ENCODE data around the gene RUNX3. TPM values are rescaled to one million over a fixed set of nuclear protein-coding genes. Genes with fewer than 3 reads are reported as not detected.

Gene RUNX3
- total and polyA plus RNA-seq, 8 donors: 0.29 to 6.1 (median 2.6) TPM; not detected in 1

DNA sequence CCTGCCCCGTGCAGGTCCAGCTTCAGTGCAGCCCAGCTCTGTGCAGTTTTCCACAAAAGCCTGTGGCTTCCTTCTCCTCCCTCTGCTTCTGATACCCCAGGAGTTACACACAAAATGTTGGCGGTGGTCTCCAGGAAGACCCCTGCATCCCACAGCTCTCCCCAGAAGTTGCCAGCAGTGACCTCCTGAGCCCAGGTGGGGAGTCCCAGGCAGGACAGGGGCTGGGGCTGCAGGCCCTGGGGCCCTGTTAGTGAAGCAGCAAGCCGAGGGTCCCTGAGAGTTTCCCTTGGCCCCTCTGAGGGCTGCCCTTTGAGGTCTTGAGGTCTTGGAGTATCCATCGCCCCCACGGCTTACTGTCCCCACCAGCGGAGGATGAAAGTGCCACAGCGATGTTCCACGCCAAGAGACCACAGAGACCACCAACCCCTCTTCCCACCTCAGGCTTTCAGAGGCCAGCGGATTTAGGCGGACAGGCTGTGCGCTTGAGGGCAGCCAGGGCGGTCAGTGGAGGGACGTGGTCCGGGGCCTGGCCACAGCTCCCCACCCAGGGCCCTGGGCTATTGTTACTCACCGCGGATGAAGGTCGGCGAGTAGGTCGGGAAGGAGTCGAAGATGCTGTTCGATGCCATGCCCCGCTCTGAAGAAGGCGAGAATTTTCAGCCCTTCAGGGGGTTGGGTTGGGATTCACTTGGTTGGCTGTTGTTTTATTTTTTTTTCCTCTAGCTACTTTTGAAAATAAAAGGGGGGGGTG, 34.0 kb upstream of the RUNX3 start:
- Histone ChIP-seq H3K4me3 (peak overlapping the region; percentile 5 to 28 (median 18)), H3K27me3 (peaks cover 0 to 79% (median 4%) of the 10 kb centered on the region in 3 donors), H3K4me1 (no peaks in the 10 kb centered on the region), H3K36me3 (no peaks in the 10 kb centered on the region), H3K9me3 (no peaks in the 10 kb centered on the region), H3K27ac (peak overlapping the region in 4 of 5 donors; percentile 41 to 74 (median 62))
- no peak for DNase-seq
- TF ChIP-seq POLR2A (IDR thresholded peaks at IDR 0.05) (no peak), EP300 (IDR thresholded peaks at IDR 0.05) (no peak), POLR2AphosphoS5 (IDR thresholded peaks at IDR 0.05) (no peak)
- TF ChIP-seq, protein P1, sequence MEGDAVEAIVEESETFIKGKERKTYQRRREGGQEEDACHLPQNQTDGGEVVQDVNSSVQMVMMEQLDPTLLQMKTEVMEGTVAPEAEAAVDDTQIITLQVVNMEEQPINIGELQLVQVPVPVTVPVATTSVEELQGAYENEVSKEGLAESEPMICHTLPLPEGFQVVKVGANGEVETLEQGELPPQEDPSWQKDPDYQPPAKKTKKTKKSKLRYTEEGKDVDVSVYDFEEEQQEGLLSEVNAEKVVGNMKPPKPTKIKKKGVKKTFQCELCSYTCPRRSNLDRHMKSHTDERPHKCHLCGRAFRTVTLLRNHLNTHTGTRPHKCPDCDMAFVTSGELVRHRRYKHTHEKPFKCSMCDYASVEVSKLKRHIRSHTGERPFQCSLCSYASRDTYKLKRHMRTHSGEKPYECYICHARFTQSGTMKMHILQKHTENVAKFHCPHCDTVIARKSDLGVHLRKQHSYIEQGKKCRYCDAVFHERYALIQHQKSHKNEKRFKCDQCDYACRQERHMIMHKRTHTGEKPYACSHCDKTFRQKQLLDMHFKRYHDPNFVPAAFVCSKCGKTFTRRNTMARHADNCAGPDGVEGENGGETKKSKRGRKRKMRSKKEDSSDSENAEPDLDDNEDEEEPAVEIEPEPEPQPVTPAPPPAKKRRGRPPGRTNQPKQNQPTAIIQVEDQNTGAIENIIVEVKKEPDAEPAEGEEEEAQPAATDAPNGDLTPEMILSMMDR (IDR thresholded peaks at IDR 0.05): no peak
- WGBS, 5 donors: 82 to 87% (median 85%) methylated on average over 12 to 23 of the region's 23 CpGs
- intact Hi-C loops (cut with DNase I; ENCODE audit: low total_unique reads): no loop called here

DNA sequence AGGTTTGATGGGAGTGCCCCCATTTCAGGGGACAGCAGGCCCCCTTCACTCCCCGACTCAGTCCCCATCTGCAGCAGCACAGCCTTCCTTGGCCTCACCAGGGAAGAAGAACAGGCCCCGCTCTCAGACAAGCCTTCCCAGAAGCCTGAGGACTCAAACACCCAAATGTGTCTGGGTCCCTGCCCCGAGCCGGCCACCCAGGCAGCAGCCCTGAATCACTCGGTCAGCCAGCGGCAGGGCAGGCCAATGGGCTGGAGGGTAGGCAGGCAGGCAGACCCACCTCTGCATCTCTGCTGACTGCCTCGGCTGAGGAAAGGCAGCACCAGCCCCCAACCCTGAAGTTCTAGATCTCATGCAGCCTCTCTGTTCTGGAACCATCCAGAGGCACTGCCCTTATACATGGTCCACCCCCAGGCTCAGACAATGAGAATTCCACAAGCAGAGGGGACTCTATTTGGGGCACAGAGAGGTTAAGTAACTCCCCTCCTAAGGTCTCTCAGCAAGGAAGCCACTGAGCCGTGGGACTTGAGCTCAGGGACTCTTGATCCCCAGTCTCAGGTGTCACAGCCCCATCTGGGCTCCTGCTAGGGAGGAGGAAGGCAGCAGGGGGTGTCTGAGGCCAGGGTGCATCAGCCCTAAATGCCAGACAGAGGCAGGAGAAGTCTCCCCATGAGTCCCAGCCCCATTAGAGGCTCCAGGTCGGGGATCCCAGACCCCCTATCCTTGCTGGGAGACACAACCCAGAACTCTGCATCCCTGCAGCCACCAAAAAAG, 33.2 kb upstream of the RUNX3 start:
- H3K9me3 ChIP-seq: no peaks in the 10 kb centered on the region
- intact Hi-C loops (cut with DNase I; ENCODE audit: low total_unique reads): no loop called here
- TF ChIP-seq EP300 (IDR thresholded peaks at IDR 0.05): no peak
- TF ChIP-seq, protein P1 (IDR thresholded peaks at IDR 0.05): no peak
- no peak for TF ChIP-seq POLR2AphosphoS5 (IDR thresholded peaks at IDR 0.05)
- no peak for TF ChIP-seq POLR2A (IDR thresholded peaks at IDR 0.05)
- no peak for DNase-seq
- H3K36me3 ChIP-seq: no peaks in the 10 kb centered on the region
- peaks cover 0 to 73% (median 4%) of the 10 kb centered on the region in 3 donors for H3K27me3 ChIP-seq
- H3K27ac ChIP-seq: peak overlapping the region; percentile 5 to 70 (median 41)
- peak overlapping the region; percentile 5 to 28 (median 18) for H3K4me3 ChIP-seq
- 56 to 74% (median 64%) methylated on average over 4 to 9 of the region's 9 CpGs for WGBS, 5 donors
- H3K4me1 ChIP-seq: no peaks in the 10 kb centered on the region

DNA sequence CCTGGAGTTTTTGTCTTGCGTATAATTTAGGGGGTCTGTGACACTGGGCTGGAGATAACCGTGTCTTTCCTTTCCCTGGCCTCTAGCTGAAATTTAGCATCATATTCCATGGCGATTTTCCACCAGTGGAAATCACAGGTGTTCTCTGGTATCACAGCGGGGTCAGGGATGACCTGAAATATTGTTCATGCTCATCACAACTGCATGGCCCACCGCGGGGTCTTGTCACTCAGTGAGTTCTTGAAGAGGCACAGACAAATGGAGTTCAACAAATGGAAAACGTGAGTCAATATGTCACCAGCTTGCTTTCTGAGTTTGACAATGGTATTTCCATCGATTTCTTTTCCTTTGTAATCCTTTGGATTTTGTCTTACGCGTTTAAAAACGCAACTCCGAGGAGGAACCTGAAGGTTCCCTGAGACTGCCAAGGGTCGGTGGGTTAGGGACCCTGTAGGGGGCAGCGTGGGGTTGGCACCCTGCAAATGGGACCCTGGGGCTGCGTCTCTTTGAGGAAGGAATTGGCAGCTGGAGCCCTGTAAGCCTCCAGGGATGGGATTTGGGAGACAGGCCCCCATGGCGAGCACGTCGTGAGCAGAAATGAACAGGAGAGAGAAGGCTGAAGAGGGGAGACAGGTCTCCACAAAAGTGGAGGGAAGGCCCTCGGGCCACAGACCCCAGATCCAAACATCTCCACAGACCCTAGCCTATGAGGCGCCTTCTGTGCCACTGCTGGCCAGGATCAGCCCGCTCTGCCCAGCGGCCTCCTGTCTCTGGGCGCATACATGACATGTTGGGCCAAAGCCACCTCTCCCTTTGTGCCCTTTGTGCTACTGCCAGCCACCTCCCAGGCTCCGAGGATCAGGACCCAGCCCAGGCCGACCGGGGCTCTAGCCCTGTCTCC, 32.1 kb upstream of the RUNX3 start:
- 66 to 73% (median 72%) methylated on average over 25 to 26 of the region's 26 CpGs for WGBS, 5 donors
- DNase-seq: no peak
- H3K36me3 ChIP-seq: no peaks in the 10 kb centered on the region
- intact Hi-C loops (cut with DNase I; ENCODE audit: low total_unique reads): no loop called here
- peak overlapping the region in 3 of 5 donors; percentile 11 to 55 (median 41) for H3K27ac ChIP-seq
- H3K9me3 ChIP-seq: no peaks in the 10 kb centered on the region
- H3K4me1 ChIP-seq: no peaks in the 10 kb centered on the region
- peaks cover 0 to 69% (median 2%) of the 10 kb centered on the region in 3 donors for H3K27me3 ChIP-seq
- peak overlapping the region in 1 of 4 donors; percentile 28 for H3K4me3 ChIP-seq
- no peak for TF ChIP-seq POLR2AphosphoS5 (IDR thresholded peaks at IDR 0.05)
- no peak for TF ChIP-seq EP300 (IDR thresholded peaks at IDR 0.05)
- TF ChIP-seq POLR2A (IDR thresholded peaks at IDR 0.05): no peak
- TF ChIP-seq, protein P1 (IDR thresholded peaks at IDR 0.05): no peak

DNA sequence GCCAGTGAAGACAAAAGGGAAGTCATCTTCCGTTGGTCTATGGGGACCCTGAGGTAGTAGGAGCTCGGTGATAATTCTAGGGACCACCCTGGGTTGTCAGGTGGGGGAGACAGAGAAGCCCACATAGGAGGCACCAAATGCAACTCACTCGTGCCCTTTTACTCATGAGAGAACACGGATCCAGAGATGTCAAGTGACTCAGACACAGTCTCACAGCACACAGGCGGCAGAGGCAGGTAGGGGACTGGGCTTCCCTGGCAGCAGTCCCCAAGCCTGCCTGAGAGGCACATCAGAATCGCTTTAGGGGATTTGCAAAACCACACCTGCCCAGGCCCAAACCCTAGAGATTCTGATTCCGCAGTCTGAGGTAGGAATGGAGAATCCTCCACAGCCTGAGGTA, 31.3 kb upstream of the RUNX3 start:
- Histone ChIP-seq H3K27me3 (peaks cover 0 to 60% (median 0%) of the 10 kb centered on the region in 3 donors), H3K36me3 (no peaks in the 10 kb centered on the region), H3K4me3 (no peak overlapping the region), H3K27ac (no peak overlapping the region), H3K9me3 (no peaks in the 10 kb centered on the region), H3K4me1 (no peaks in the 10 kb centered on the region)
- 74 to 83% (median 81%) methylated on average over 6 to 7 of the region's 7 CpGs for WGBS, 5 donors
- intact Hi-C loops (cut with DNase I; ENCODE audit: low total_unique reads): no loop called here
- TF ChIP-seq POLR2A (IDR thresholded peaks at IDR 0.05) (no peak), POLR2AphosphoS5 (IDR thresholded peaks at IDR 0.05) (no peak), EP300 (IDR thresholded peaks at IDR 0.05) (no peak)
- TF ChIP-seq, protein P1 (IDR thresholded peaks at IDR 0.05): no peak
- DNase-seq: no peak
